WTC11 (cell line): Measurements from ENCODE around the gene PM20D2. TPM values are rescaled to one million over a fixed set of nuclear protein-coding genes. Genes with fewer than 3 reads are reported as not detected.

ENCODE experiments used
- ATAC-seq: fragments of 200-7000 bp; cut with Tn5 transposase; 2 replicates; pipeline ENCODE4 v1.10.0; 2021; ENCODE audit warnings: mild to moderate bottlenecking, moderate library complexity
- CTCF ChIA-PET: fragments of 300-600 bp; sonication (Branson Sonifier 250); formaldehyde crosslinking; loops from one replicate; lab custom pipeline; 2021; ENCODE audit warnings: antibody characterized with exemption; lab: Charles Lee
- POLR2A ChIA-PET: fragments of 350-600 bp; sonication (Branson Sonifier 250); formaldehyde crosslinking; loops from one replicate; lab custom pipeline; 2021; ENCODE audit warnings: antibody characterized with exemption; lab: Charles Lee
- DNase-seq: peaks from one replicate; pipeline ENCODE4 v3.0.0; 2021; ENCODE audit warnings: low spot score
- H3K27ac Mint-ChIP-seq: 2 replicates; pipeline ENCODE4 v1.8.0; 2021; ENCODE audit warnings: mixed read lengths
- H3K27me3 Mint-ChIP-seq: 2 replicates; pipeline ENCODE4 v1.8.0; 2021; ENCODE audit warnings: low read depth, mild to moderate bottlenecking, moderate library complexity, mixed read lengths
- H3K36me3 Mint-ChIP-seq: 2 replicates; pipeline ENCODE4 v1.8.0; 2021; ENCODE audit warnings: mixed read lengths
- H3K4me1 Mint-ChIP-seq: 2 replicates; pipeline ENCODE4 v1.8.0; 2022; ENCODE audit warnings: mixed read lengths
- H3K4me3 Mint-ChIP-seq: 2 replicates; pipeline ENCODE4 v1.8.0; 2021; ENCODE audit warnings: mild to moderate bottlenecking, moderate library complexity, mixed read lengths
- H3K9me3 Mint-ChIP-seq: 2 replicates; pipeline ENCODE4 v1.8.0; 2021; ENCODE audit warnings: mixed read lengths
- CREB1 ChIP-seq: sonication (generic); formaldehyde crosslinking; IDR thresholded peaks from 2 replicates; pipeline ENCODE4 v1.8.0; 2023; ENCODE audit warnings: mild to moderate bottlenecking, missing genetic modification reagents
- CREM ChIP-seq: sonication (generic); formaldehyde crosslinking; IDR thresholded peaks from 2 replicates; pipeline ENCODE4 v1.8.1; 2022; ENCODE audit warnings: mild to moderate bottlenecking, missing genetic modification reagents, moderate library complexity
- ETV6 ChIP-seq: sonication (generic); formaldehyde crosslinking; IDR thresholded peaks from 2 replicates; pipeline ENCODE4 v1.8.1; 2022; ENCODE audit warnings: mild to moderate bottlenecking, missing genetic modification reagents
- FOXJ3 ChIP-seq: sonication (generic); formaldehyde crosslinking; IDR thresholded peaks from 2 replicates; pipeline ENCODE4 v1.9.0; 2021; ENCODE audit warnings: missing genetic modification reagents, mild to moderate bottlenecking, borderline replicate concordance
- HMGA2 ChIP-seq: fragments of 250-450 bp; sonication (Bioruptor Pico); IDR thresholded peaks from 2 replicates; pipeline ENCODE4 v1.4.0; 2021; ENCODE audit warnings: mild to moderate bottlenecking, moderate library complexity
- JAZF1 ChIP-seq: fragments of 250-450 bp; sonication (Bioruptor Pico); IDR thresholded peaks from 2 replicates; pipeline ENCODE4 v1.9.0; 2021; ENCODE audit warnings: moderate library complexity, mild to moderate bottlenecking, inconsistent platforms
- KAT7 ChIP-seq: sonication (generic); formaldehyde crosslinking; IDR thresholded peaks from 2 replicates; pipeline ENCODE4 v1.8.1; 2023; ENCODE audit warnings: missing genetic modification reagents, mild to moderate bottlenecking, borderline replicate concordance
- MXD4 ChIP-seq: fragments of 250-450 bp; sonication (Bioruptor Pico); IDR thresholded peaks from 2 replicates; pipeline ENCODE4 v1.8.0; 2021; ENCODE audit warnings: mild to moderate bottlenecking, moderate library complexity, borderline replicate concordance
- MYBL2 ChIP-seq: sonication (generic); formaldehyde crosslinking; IDR thresholded peaks from 2 replicates; pipeline ENCODE4 v1.8.1; 2023; ENCODE audit warnings: mild to moderate bottlenecking, moderate library complexity, missing genetic modification reagents
- NR1H2 ChIP-seq: sonication (generic); formaldehyde crosslinking; IDR thresholded peaks from 2 replicates; pipeline ENCODE4 v1.9.0; 2021; ENCODE audit warnings: mild to moderate bottlenecking, moderate library complexity, missing genetic modification reagents
- PRRX2 ChIP-seq: fragments of 250-450 bp; sonication (Bioruptor Pico); IDR thresholded peaks from 2 replicates; pipeline ENCODE4 v1.8.0; 2021; ENCODE audit warnings: mild to moderate bottlenecking
- RELA ChIP-seq: sonication (generic); formaldehyde crosslinking; IDR thresholded peaks from 2 replicates; pipeline ENCODE4 v1.8.1; 2022; ENCODE audit warnings: missing genetic modification reagents, mild to moderate bottlenecking, borderline replicate concordance
- SMAD3 ChIP-seq: sonication (generic); formaldehyde crosslinking; IDR thresholded peaks from 2 replicates; pipeline ENCODE4 v1.8.0; 2022; ENCODE audit warnings: missing genetic modification reagents, mild to moderate bottlenecking, borderline replicate concordance
- TCF7 ChIP-seq: sonication (generic); formaldehyde crosslinking; IDR thresholded peaks from 2 replicates; pipeline ENCODE4 v1.8.0; 2022; ENCODE audit warnings: mild to moderate bottlenecking, low read depth, missing genetic modification reagents, moderate library complexity
- ZBTB21 ChIP-seq: sonication (generic); formaldehyde crosslinking; IDR thresholded peaks from 2 replicates; pipeline ENCODE4 v1.8.1; 2023; ENCODE audit warnings: mild to moderate bottlenecking, missing genetic modification reagents, borderline replicate concordance
- total RNA-seq: library from RNA; stranded (reverse); gene quantifications from 3 replicates; pipeline ENCODE4 v1.2.3, GENCODE V29; 2021
- TF ChIP-seq, protein P1 (sequence below): sonication (generic); formaldehyde crosslinking; IDR thresholded peaks from 2 replicates; pipeline ENCODE4 v1.8.1; 2022; ENCODE audit warnings: low read depth, missing genetic modification reagents, borderline replicate concordance
- TF ChIP-seq, protein P2 (sequence below): sonication (generic); formaldehyde crosslinking; IDR thresholded peaks from 2 replicates; pipeline ENCODE4 v1.8.1; 2022; ENCODE audit warnings: missing genetic modification reagents, borderline replicate concordance
- TF ChIP-seq, protein P3 (sequence below): sonication (generic); formaldehyde crosslinking; IDR thresholded peaks from 2 replicates; pipeline ENCODE4 v1.8.1; 2023; ENCODE audit warnings: mild to moderate bottlenecking, missing genetic modification reagents, moderate library complexity
- TF ChIP-seq, protein P4 (sequence below): fragments of 250-450 bp; sonication (Bioruptor Pico); IDR thresholded peaks from 2 replicates; pipeline ENCODE4 v1.9.0; 2021; ENCODE audit warnings: mild to moderate bottlenecking
- TF ChIP-seq, protein P5 (sequence below): sonication (generic); formaldehyde crosslinking; IDR thresholded peaks from 2 replicates; pipeline ENCODE4 v1.8.1; 2023; ENCODE audit warnings: mild to moderate bottlenecking, missing genetic modification reagents
- TF ChIP-seq, protein P6 (sequence below): sonication (generic); formaldehyde crosslinking; IDR thresholded peaks from 2 replicates; pipeline ENCODE4 v1.8.0; 2022; ENCODE audit warnings: mild to moderate bottlenecking, missing genetic modification reagents
- TF ChIP-seq, protein P7 (sequence below): sonication (generic); formaldehyde crosslinking; IDR thresholded peaks from 2 replicates; pipeline ENCODE4 v1.8.1; 2023; ENCODE audit warnings: mild to moderate bottlenecking, missing genetic modification reagents, moderate library complexity
- TF ChIP-seq, protein P8 (sequence below): sonication (generic); formaldehyde crosslinking; IDR thresholded peaks from 2 replicates; pipeline ENCODE4 v1.8.1; 2023; ENCODE audit warnings: mild to moderate bottlenecking, moderate library complexity, missing genetic modification reagents
- TF ChIP-seq, protein P9 (sequence below): sonication (generic); formaldehyde crosslinking; IDR thresholded peaks from 2 replicates; pipeline ENCODE4 v1.8.0; 2022; ENCODE audit warnings: mild to moderate bottlenecking, missing genetic modification reagents

Gene PM20D2
- total RNA-seq, 1 experiment from 2014 or later, result 4.9 TPM

DNA sequence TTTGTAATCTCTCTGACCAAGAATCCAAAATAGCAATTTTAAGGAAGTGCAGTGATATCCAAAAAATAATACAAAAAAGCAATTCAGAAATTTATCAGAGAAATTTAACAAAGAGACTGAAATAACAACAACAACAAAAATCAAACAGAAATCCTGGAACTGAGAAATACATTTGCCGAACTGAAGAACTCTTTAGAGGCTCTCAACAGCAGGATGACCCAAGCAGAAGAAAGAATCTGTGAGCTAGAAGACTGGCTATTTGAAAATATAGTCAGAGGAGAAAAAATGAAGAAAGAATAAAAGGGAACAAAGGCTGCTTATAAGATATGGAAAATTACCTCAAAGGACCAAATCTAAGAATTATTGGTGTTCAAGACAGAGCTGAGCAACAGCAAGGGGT, 48.7 kb downstream of the PM20D2 start (continued):
- TF ChIP-seq SMAD3 (CRISPR knock-in tag), result no peak
- TF ChIP-seq JAZF1 (CRISPR knock-in tag), result no peak
- TF ChIP-seq, protein P1, sequence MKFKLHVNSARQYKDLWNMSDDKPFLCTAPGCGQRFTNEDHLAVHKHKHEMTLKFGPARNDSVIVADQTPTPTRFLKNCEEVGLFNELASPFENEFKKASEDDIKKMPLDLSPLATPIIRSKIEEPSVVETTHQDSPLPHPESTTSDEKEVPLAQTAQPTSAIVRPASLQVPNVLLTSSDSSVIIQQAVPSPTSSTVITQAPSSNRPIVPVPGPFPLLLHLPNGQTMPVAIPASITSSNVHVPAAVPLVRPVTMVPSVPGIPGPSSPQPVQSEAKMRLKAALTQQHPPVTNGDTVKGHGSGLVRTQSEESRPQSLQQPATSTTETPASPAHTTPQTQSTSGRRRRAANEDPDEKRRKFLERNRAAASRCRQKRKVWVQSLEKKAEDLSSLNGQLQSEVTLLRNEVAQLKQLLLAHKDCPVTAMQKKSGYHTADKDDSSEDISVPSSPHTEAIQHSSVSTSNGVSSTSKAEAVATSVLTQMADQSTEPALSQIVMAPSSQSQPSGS, result no peak
- no peak for TF ChIP-seq FOXJ3 (CRISPR knock-in tag)
- TF ChIP-seq KAT7 (CRISPR knock-in tag), result no peak
- no peak for TF ChIP-seq CREB1
- TF ChIP-seq, protein P2, sequence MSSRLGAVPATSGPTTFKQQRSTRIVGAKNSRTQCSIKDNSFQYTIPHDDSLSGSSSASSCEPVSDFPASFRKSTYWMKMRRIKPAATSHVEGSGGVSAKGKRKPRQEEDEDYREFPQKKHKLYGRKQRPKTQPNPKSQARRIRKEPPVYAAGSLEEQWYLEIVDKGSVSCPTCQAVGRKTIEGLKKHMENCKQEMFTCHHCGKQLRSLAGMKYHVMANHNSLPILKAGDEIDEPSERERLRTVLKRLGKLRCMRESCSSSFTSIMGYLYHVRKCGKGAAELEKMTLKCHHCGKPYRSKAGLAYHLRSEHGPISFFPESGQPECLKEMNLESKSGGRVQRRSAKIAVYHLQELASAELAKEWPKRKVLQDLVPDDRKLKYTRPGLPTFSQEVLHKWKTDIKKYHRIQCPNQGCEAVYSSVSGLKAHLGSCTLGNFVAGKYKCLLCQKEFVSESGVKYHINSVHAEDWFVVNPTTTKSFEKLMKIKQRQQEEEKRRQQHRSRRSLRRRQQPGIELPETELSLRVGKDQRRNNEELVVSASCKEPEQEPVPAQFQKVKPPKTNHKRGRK, result no peak
- TF ChIP-seq, protein P3, sequence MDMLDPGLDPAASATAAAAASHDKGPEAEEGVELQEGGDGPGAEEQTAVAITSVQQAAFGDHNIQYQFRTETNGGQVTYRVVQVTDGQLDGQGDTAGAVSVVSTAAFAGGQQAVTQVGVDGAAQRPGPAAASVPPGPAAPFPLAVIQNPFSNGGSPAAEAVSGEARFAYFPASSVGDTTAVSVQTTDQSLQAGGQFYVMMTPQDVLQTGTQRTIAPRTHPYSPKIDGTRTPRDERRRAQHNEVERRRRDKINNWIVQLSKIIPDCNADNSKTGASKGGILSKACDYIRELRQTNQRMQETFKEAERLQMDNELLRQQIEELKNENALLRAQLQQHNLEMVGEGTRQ (CRISPR knock-in tag), result no peak
- TF ChIP-seq, protein P4, sequence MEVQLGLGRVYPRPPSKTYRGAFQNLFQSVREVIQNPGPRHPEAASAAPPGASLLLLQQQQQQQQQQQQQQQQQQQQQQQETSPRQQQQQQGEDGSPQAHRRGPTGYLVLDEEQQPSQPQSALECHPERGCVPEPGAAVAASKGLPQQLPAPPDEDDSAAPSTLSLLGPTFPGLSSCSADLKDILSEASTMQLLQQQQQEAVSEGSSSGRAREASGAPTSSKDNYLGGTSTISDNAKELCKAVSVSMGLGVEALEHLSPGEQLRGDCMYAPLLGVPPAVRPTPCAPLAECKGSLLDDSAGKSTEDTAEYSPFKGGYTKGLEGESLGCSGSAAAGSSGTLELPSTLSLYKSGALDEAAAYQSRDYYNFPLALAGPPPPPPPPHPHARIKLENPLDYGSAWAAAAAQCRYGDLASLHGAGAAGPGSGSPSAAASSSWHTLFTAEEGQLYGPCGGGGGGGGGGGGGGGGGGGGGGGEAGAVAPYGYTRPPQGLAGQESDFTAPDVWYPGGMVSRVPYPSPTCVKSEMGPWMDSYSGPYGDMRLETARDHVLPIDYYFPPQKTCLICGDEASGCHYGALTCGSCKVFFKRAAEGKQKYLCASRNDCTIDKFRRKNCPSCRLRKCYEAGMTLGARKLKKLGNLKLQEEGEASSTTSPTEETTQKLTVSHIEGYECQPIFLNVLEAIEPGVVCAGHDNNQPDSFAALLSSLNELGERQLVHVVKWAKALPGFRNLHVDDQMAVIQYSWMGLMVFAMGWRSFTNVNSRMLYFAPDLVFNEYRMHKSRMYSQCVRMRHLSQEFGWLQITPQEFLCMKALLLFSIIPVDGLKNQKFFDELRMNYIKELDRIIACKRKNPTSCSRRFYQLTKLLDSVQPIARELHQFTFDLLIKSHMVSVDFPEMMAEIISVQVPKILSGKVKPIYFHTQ (CRISPR knock-in tag), result no peak
- TF ChIP-seq, protein P5, sequence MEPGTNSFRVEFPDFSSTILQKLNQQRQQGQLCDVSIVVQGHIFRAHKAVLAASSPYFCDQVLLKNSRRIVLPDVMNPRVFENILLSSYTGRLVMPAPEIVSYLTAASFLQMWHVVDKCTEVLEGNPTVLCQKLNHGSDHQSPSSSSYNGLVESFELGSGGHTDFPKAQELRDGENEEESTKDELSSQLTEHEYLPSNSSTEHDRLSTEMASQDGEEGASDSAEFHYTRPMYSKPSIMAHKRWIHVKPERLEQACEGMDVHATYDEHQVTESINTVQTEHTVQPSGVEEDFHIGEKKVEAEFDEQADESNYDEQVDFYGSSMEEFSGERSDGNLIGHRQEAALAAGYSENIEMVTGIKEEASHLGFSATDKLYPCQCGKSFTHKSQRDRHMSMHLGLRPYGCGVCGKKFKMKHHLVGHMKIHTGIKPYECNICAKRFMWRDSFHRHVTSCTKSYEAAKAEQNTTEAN (CRISPR knock-in tag), result no peak
- no peak for TF ChIP-seq MYBL2 (CRISPR knock-in tag)

DNA sequence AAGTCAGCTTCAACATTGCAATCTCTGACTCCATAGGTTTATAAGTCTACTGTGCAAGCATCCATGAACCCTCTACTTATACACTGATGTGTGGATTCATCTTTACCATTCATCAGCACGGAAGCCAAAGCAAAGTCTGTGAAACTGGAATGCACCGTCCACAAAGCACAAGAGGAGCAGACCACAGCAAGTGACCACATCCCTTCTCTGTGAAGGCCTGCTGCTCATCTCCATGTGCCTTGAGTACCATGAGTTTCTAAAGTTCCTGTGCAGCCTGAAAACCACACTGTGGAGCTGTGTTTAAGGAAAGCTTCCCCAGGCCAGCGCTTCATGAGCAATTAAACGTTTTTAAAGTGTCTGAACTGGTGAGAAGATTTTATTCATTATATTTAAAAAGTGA, 51.3 kb downstream of the PM20D2 start:
- Mint-ChIP-seq H3K27ac (no peak overlapping the region), H3K4me1 (peaks cover 8% of the 10 kb centered on the region), H3K4me3 (no peak overlapping the region), H3K9me3 (peaks cover 30% of the 10 kb centered on the region), H3K27me3 (peaks cover 6% of the 10 kb centered on the region; the same call in 1 of the 2 replicates), H3K36me3 (peaks cover 18% of the 10 kb centered on the region)
- ATAC-seq (no peak), DNase-seq (no peak)
- TF ChIP-seq, protein P6, sequence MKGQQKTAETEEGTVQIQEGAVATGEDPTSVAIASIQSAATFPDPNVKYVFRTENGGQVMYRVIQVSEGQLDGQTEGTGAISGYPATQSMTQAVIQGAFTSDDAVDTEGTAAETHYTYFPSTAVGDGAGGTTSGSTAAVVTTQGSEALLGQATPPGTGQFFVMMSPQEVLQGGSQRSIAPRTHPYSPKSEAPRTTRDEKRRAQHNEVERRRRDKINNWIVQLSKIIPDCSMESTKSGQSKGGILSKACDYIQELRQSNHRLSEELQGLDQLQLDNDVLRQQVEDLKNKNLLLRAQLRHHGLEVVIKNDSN (CRISPR knock-in tag), result no peak
- TF ChIP-seq ETV6 (CRISPR knock-in tag), result no peak
- TF ChIP-seq NR1H2 (CRISPR knock-in tag), result no peak
- no peak for TF ChIP-seq MXD4 (CRISPR knock-in tag)
- TF ChIP-seq CREM (CRISPR knock-in tag), result no peak
- no peak for TF ChIP-seq TCF7
- TF ChIP-seq, protein P7, sequence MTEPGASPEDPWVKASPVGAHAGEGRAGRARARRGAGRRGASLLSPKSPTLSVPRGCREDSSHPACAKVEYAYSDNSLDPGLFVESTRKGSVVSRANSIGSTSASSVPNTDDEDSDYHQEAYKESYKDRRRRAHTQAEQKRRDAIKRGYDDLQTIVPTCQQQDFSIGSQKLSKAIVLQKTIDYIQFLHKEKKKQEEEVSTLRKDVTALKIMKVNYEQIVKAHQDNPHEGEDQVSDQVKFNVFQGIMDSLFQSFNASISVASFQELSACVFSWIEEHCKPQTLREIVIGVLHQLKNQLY (CRISPR knock-in tag), result no peak
- TF ChIP-seq, protein P8, sequence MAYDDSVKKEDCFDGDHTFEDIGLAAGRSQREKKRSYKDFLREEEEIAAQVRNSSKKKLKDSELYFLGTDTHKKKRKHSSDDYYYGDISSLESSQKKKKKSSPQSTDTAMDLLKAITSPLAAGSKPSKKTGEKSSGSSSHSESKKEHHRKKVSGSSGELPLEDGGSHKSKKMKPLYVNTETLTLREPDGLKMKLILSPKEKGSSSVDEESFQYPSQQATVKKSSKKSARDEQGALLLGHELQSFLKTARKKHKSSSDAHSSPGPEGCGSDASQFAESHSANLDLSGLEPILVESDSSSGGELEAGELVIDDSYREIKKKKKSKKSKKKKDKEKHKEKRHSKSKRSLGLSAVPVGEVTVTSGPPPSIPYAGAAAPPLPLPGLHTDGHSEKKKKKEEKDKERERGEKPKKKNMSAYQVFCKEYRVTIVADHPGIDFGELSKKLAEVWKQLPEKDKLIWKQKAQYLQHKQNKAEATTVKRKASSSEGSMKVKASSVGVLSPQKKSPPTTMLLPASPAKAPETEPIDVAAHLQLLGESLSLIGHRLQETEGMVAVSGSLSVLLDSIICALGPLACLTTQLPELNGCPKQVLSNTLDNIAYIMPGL (CRISPR knock-in tag), result no peak
- TF ChIP-seq, protein P9, sequence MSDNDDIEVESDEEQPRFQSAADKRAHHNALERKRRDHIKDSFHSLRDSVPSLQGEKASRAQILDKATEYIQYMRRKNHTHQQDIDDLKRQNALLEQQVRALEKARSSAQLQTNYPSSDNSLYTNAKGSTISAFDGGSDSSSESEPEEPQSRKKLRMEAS (CRISPR knock-in tag), result no peak
- TF ChIP-seq RELA, result no peak
- no peak for TF ChIP-seq HMGA2 (CRISPR knock-in tag)
- no peak for TF ChIP-seq FOXJ3 (CRISPR knock-in tag)
- no peak for TF ChIP-seq ZBTB21 (CRISPR knock-in tag)
- TF ChIP-seq JAZF1 (CRISPR knock-in tag), result no peak
- TF ChIP-seq, protein P2, result no peak
- no peak for TF ChIP-seq PRRX2 (CRISPR knock-in tag)
- ChIA-PET POLR2A (no interaction called here), CTCF (no interaction called here)
